Muscle of leg (tissue), 11 donors: Measurements from ENCODE around the gene ELAC2. TPM values are rescaled to one million over a fixed set of nuclear protein-coding genes. Genes with fewer than 3 reads are reported as not detected.

Experiments
- DNase-seq: peaks from one replicate; pipeline ENCODE4 v3.0.0; 2013
- H3K27ac ChIP-seq: one replicate; pipeline ENCODE4 v1.5.1; 2013; ENCODE audit warnings: mild to moderate bottlenecking, low read length, control low read depth
- H3K27me3 ChIP-seq: one replicate; pipeline ENCODE4 v1.6.1; 2013; ENCODE audit warnings: low read length; ENCODE audit not compliant: control insufficient read depth, insufficient read depth
- H3K36me3 ChIP-seq: one replicate; pipeline ENCODE4 v1.6.1; 2013; ENCODE audit warnings: low read length; ENCODE audit not compliant: control insufficient read depth, insufficient read depth
- H3K4me1 ChIP-seq: one replicate; pipeline ENCODE4 v1.6.1; 2013; ENCODE audit warnings: low read length; ENCODE audit not compliant: control insufficient read depth, insufficient read depth
- H3K4me3 ChIP-seq: one replicate; pipeline ENCODE4 v1.5.1; 2013; ENCODE audit warnings: low read length, control low read depth
- H3K9me3 ChIP-seq: replicated peaks from 2 replicates; pipeline ENCODE4 v1.6.1; 2013; ENCODE audit warnings: low read depth, low read length; ENCODE audit not compliant: control insufficient read depth
- WGBS: methylation state at CpG from one replicate; pipeline ENCODE4 v1.1.5; 2013; ENCODE audit warnings: missing lambda C conversion rate; ENCODE audit not compliant: insufficient coverage; 5-methylcytosine and 5-hydroxymethylcytosine counted together
- polyA plus RNA-seq, 8 donors: library from polyadenylated mRNA; unstranded; fragments of 120-200 nt; gene quantifications; one replicate each; pipeline versions ENCODE4 v1.2.1 to v1.2.3, GENCODE V29; 2013; ENCODE audit warnings: inconsistent platforms in 1 of 8, low replicate concordance in 1 of 8; ENCODE audit not compliant: insufficient read length in 8 of 8, insufficient read depth in 1 of 8
- total RNA-seq: library from RNA; stranded (reverse); fragments of 120-200 nt; gene quantifications from one replicate; pipeline ENCODE4 v1.2.4, GENCODE V29; 2013

ELAC2 gene
- total and polyA plus RNA-seq, 9 donors = 35.9 to 57.2 (median 39.9) TPM

- H3K9me3 ChIP-seq = no peaks in the 10 kb centered on the region
- no peaks in the 10 kb centered on the region for H3K4me1 ChIP-seq
- no peak overlapping the region for H3K4me3 ChIP-seq
- peaks cover 74% of the 10 kb centered on the region for H3K36me3 ChIP-seq
- 81% methylated on average over 10 of the region's 15 CpGs for WGBS
- DNase-seq = no peak
- H3K27me3 ChIP-seq = no peaks in the 10 kb centered on the region
- H3K27ac ChIP-seq = no peak overlapping the region
Observed at GRCh38 chr17:13001991-13002615, 15.7 kb downstream of the ELAC2 start.

- no peak for DNase-seq
- 82% methylated on average over 8 of the region's 8 CpGs for WGBS
- no peak overlapping the region for H3K27ac ChIP-seq
Observed at GRCh38 chr17:13000561-13000960, 17.3 kb downstream of the ELAC2 start.

DNA sequence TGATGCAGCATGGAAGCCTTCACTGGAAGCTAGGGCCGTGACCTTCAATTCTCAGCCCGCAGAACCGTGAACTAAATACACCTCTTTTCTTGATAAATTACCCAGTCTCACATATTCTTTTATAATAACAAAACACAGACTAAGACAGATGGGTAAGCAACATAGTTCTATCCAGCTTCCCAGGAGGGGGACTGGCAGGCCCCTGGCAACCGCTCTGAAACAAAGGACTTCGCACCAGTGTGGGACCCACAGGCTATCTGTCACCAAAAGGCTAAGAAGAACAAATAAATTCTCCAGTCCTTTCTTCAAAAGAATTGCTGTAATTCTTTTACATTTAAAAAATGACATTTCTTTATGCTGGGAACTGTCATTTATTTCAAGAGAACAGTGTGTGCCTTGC, 19.0 kb downstream of the ELAC2 start:
- no peaks in the 10 kb centered on the region for H3K27me3 ChIP-seq
- H3K27ac ChIP-seq = no peak overlapping the region
- H3K4me1 ChIP-seq = no peaks in the 10 kb centered on the region
- 96% methylated on average over 3 of the region's 5 CpGs for WGBS
- H3K36me3 ChIP-seq = peaks cover 87% of the 10 kb centered on the region
- H3K4me3 ChIP-seq = no peak overlapping the region
- H3K9me3 ChIP-seq = no peaks in the 10 kb centered on the region
- no peak for DNase-seq

More at GRCh38 chr17:13000561-13000960, 17.3 kb downstream of the ELAC2 start:
- Histone ChIP-seq H3K27me3 (no peaks in the 10 kb centered on the region), H3K36me3 (peaks cover 85% of the 10 kb centered on the region), H3K9me3 (no peaks in the 10 kb centered on the region), H3K4me3 (no peak overlapping the region), H3K4me1 (no peaks in the 10 kb centered on the region)

DNA sequence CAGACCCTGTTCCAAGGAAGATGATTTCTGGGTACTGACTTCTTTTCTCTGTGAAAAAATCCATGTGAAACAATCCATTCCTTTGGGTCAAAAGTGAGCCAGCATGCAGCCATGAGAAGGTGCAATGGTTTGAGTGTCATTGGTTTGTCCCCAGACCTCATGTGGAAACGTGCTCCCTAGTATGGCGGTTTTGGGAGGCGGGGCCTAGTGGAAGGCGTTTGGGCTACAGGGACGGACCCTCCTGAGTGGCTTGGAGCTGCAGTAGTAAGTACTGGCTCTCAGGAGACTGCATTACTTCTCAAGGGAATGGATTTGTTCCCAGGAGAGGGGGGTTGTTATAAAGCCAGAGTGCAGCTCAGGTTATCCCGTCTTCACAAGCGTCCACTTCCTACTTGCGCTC, 19.4 kb downstream of the ELAC2 start:
- Histone ChIP-seq H3K27me3 (no peaks in the 10 kb centered on the region), H3K27ac (no peak overlapping the region), H3K9me3 (no peaks in the 10 kb centered on the region), H3K4me3 (no peak overlapping the region), H3K4me1 (no peaks in the 10 kb centered on the region), H3K36me3 (peaks cover 90% of the 10 kb centered on the region)
- WGBS = 89% methylated on average over 8 of the region's 8 CpGs
- DNase-seq = no peak

DNA sequence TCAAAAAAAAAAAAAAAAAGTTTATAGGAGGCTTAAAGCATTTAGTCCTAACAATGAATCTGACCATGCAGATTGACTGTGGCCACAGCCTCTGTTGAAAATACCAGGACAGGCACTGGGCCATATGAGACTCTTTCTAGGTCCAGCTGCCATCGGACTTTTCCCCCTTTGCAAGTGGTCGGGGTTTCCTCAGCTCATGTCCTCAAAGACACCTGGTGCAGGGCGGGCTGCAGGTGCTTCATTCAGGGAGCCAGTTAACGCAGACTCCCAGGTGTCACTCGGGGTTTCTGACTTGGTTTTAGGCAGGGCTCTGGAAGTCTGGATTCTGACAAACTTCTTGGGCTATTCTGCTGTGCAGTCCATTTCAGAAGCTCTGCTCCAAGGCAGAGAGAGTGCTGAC, 20.9 kb downstream of the ELAC2 start:
- peaks cover 90% of the 10 kb centered on the region for H3K36me3 ChIP-seq
- no peaks in the 10 kb centered on the region for H3K27me3 ChIP-seq
- WGBS = 91% methylated on average over 5 of the region's 5 CpGs
- H3K4me3 ChIP-seq = no peak overlapping the region
- H3K4me1 ChIP-seq = no peaks in the 10 kb centered on the region
- H3K27ac ChIP-seq = no peak overlapping the region
- H3K9me3 ChIP-seq = no peaks in the 10 kb centered on the region
- no peak for DNase-seq

DNA sequence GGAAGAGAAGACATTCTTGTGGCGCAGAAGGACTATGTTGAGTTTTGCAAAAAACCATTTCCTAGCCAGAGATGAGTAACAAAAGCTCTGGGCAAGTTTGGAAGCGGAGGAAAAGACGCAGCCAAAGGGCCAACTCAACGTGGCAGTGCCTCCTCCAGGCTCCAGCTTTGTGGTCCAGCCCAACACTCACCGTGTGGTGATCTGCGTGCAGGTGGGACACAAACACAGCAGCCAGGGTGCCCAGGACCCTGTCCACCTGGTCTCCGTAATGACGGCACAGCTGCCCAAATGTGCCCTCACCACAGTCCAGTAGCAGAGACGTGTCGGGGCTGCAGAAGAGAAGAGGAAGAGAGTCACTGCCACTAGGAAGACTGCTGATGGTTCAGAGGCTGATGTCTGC, 21.5 kb downstream of the ELAC2 start:
- H3K4me3 ChIP-seq = no peak overlapping the region
- 95% methylated on average over 9 of the region's 10 CpGs for WGBS
- H3K36me3 ChIP-seq = peaks cover 92% of the 10 kb centered on the region

DNA sequence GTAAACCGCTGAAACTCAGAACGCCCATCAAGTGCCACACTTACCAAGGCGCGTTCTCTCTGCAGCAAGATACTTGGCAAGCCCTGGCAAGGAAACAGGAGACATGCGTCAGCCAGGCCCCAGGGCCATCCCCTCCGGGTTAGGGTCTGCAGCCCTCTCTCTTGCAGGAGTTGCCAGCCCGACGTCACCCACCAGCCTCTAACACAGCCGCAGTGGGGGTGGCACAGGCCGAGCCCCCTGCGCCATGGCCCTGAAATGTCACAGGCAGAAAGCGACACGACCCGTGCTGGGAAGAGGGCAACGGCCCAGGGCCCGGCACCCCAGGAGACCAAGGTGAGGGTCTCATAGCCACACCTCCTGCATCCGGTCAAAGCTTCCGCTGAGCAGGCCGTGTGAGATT, 21.9 kb downstream of the ELAC2 start:
- H3K9me3 ChIP-seq = no peaks in the 10 kb centered on the region
- no peaks in the 10 kb centered on the region for H3K27me3 ChIP-seq
- H3K36me3 ChIP-seq = peaks cover 93% of the 10 kb centered on the region
- DNase-seq = no peak
- H3K4me1 ChIP-seq = no peaks in the 10 kb centered on the region
- no peak overlapping the region for H3K4me3 ChIP-seq
- H3K27ac ChIP-seq = no peak overlapping the region
- WGBS = 95% methylated on average over 19 of the region's 19 CpGs

More for the DNA sequence above, 21.5 kb downstream of the ELAC2 start:
- Histone ChIP-seq H3K4me1 (no peaks in the 10 kb centered on the region), H3K27me3 (no peaks in the 10 kb centered on the region), H3K27ac (no peak overlapping the region), H3K9me3 (no peaks in the 10 kb centered on the region)
- no peak for DNase-seq

- Histone ChIP-seq H3K27me3 (no peaks in the 10 kb centered on the region), H3K4me1 (no peaks in the 10 kb centered on the region), H3K9me3 (no peaks in the 10 kb centered on the region), H3K27ac (no peak overlapping the region), H3K36me3 (peaks cover 94% of the 10 kb centered on the region), H3K4me3 (no peak overlapping the region)
- no peak for DNase-seq
- WGBS = 91% methylated on average over 9 of the region's 11 CpGs
Observed at GRCh38 chr17:12995106-12995895, 22.5 kb downstream of the ELAC2 start.

GRCh38 chr17:12994341-12995074, 23.3 kb downstream of the ELAC2 start:
- DNase-seq = no peak
- Histone ChIP-seq H3K27ac (no peak overlapping the region), H3K36me3 (peaks cover 91% of the 10 kb centered on the region), H3K4me3 (no peak overlapping the region), H3K9me3 (no peaks in the 10 kb centered on the region), H3K4me1 (peaks cover 5% of the 10 kb centered on the region), H3K27me3 (no peaks in the 10 kb centered on the region)
- 87% methylated on average over 8 of the region's 19 CpGs for WGBS

DNA sequence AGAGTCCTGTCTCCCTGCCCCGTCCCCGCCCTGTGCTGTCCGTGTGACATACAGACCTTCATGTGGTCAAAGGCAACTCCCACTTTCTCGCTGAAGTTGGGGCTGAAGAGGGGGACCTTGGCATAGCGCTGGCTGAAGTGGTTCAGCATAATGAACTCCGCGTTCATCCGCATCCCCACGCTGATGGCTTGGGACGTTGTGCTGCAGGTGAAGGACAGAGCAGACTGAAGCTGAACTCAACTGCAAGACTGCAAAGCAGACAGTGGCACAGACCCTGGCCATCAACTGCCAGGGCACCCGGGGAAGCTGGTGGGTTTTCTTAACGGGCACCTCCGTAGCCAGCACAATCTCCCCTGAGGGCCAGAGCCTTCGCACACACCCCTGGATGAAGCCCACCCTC, 24.2 kb downstream of the ELAC2 start:
- Histone ChIP-seq H3K9me3 (no peaks in the 10 kb centered on the region), H3K4me1 (peaks cover 12% of the 10 kb centered on the region), H3K36me3 (peaks cover 83% of the 10 kb centered on the region), H3K27ac (no peak overlapping the region), H3K27me3 (no peaks in the 10 kb centered on the region), H3K4me3 (no peak overlapping the region)
- WGBS = 96% methylated on average over 14 of the region's 14 CpGs
- no peak for DNase-seq
